Measurements from ENCODE around the gene HSPE1. TPM values are rescaled to one million over a fixed set of nuclear protein-coding genes. Genes with fewer than 3 reads are reported as not detected.
A peak's percentile ranks its signal among the peaks of the same experiment; 100 is the strongest.

Gene HSPE1
- polyA plus RNA-seq, 2 of the 4 experiments (the other 2 are of a cell fraction) = 468 to 1,198 TPM

- Histone ChIP-seq H3K27ac (peak overlapping the region; percentile 87 to 99), H3K4me3 (peak overlapping the region; percentile 74), H3K4me1 (peaks cover 53% of the 10 kb centered on the region), H3K4me2 (peak overlapping the region; percentile 97), H3K9me3 (no peaks in the 10 kb centered on the region)
- 0 out of 2 replicates have a peak, but pooled peaks have one; percentile 28 for TF ChIP-seq USF2 (IDR thresholded peaks at IDR 0.05)
- TF ChIP-seq MAFK (IDR thresholded peaks at IDR 0.05; ENCODE audit: partially characterized antibody) = peak; percentile 14
- TF ChIP-seq MYC (IDR thresholded peaks at IDR 0.05; ENCODE audit: borderline replicate concordance, low read length) = 0 out of 2 replicates have a peak, but pooled peaks have one; percentile 24
- no peak for TF ChIP-seq POLR2AphosphoS2 (conservative IDR thresholded peaks at IDR 0.05; ENCODE audit: low read length)
- TF ChIP-seq HMGXB4 (CRISPR knock-in tag; IDR thresholded peaks at IDR 0.05; ENCODE audit: borderline replicate concordance) = no peak
- FAIRE-seq (no peak), DNase-seq (ENCODE audit: low read depth in 1 of 2, low spot score in 1 of 2) (peak in 1 of 2 experiments; percentile 58), ATAC-seq (peak; percentile 41 to 43)
- ChIA-PET CTCF (interaction anchor here (0.7 to 1.2 kb wide), 2 partner anchors 14 to 45 kb away, joined by 3 read pairs; partner anchors contain the start of gene COQ10B), POLR2A (interaction anchor here (0.8 to 3.7 kb wide), 11 partner anchors 9 to 280 kb away, joined by 3 to 57 read pairs (median 7); partner anchors contain the start of genes COQ10B, MOB4 and SF3B1)
- WGBS (ENCODE audit: missing lambda C conversion rate) = 0% methylated on average over 27 of the region's 46 CpGs
Measured at GRCh38 chr2:197498937-197499593, 1.1 kb upstream of the HSPE1 start.

GRCh38 chr2:197500503-197501131 lies 438 bp downstream of the HSPE1 start:
- FAIRE-seq = no peak
- peak overlapping the region; percentile 86 for H3K4me3 ChIP-seq
- H3K27ac ChIP-seq = peak overlapping the region; percentile 87 to 99
- peaks cover 41% of the 10 kb centered on the region for H3K4me1 ChIP-seq
- POLR2A ChIA-PET = interaction anchor here (0.6 to 3.7 kb wide), 14 partner anchors 11 to 863 kb away, joined by 3 to 57 read pairs (median 7); partner anchors contain the start of genes COQ10B, MARS2, MOB4 and SF3B1
- 3% methylated on average over 24 of the region's 30 CpGs for WGBS (ENCODE audit: missing lambda C conversion rate)
- 0 out of 2 replicates have a peak, but pooled peaks have one; percentile 27 for TF ChIP-seq KDM5A (IDR thresholded peaks at IDR 0.05)
- TF ChIP-seq PHF8 (IDR thresholded peaks at IDR 0.05; ENCODE audit: borderline replicate concordance, low read depth) = peak; percentile 19; the same call in 1 of the 2 replicates
- TF ChIP-seq SREBF2 (IDR thresholded peaks at IDR 0.05) = no peak
- TF ChIP-seq HES2 (IDR thresholded peaks at IDR 0.05) = no peak
- TF ChIP-seq POLR2AphosphoS2 (conservative IDR thresholded peaks at IDR 0.05; ENCODE audit: low read length) = no peak
- TF ChIP-seq BHLHE40 (IDR thresholded peaks at IDR 0.05; ENCODE audit: low read depth, low read length) = no peak
- TF ChIP-seq JUN (IDR thresholded peaks at IDR 0.05) = no peak
- 0 out of 3 replicates have a peak, but pooled peaks have one; percentile 0 for TF ChIP-seq BCL3 (IDR thresholded peaks at IDR 0.05)
- TF ChIP-seq JUNB (IDR thresholded peaks at IDR 0.05) = no peak
- no peak for TF ChIP-seq HOXB5 (CRISPR knock-in tag; IDR thresholded peaks at IDR 0.05)
- TF ChIP-seq GATA3 (IDR thresholded peaks at IDR 0.05; ENCODE audit: borderline replicate concordance) = no peak
- TF ChIP-seq FOXS1 (CRISPR knock-in tag; IDR thresholded peaks at IDR 0.05) = no peak
- CTCF ChIA-PET = interaction anchor here (1.2 kb wide), 1 partner anchor 13 kb away, joined by 3 read pairs; no protein-coding TSS in a partner anchor
- DNase-seq (ENCODE audit: low read depth in 1 of 2, low spot score in 1 of 2) = no peak
- peak overlapping the region; percentile 78 for H3K4me2 ChIP-seq
- no peak; a peak in 1 of 6 replicates for ATAC-seq
- H3K9me3 ChIP-seq = no peaks in the 10 kb centered on the region

All from A549 (cell line).